KOPT-K1 (cell line): ENCODE results near the gene HHEX.

Source experiments
- H3K27ac ChIP-seq: fragments of 200-600 bp; sonication (generic); 2 replicates; pipeline ENCODE4 v1.5.1; 2016; ENCODE audit warnings: antibody characterized with exemption, mild to moderate bottlenecking, low read depth, low read length; ENCODE audit not compliant: poor library complexity, severe bottlenecking
- H3K36me3 ChIP-seq: fragments of 200-600 bp; sonication (generic); 2 replicates; pipeline ENCODE4 v1.5.1; 2017; ENCODE audit warnings: antibody characterized with exemption, mild to moderate bottlenecking, low read length, moderate library complexity; ENCODE audit not compliant: insufficient read depth
- H3K9me3 ChIP-seq: fragments of 200-600 bp; sonication (generic); 2 replicates; pipeline ENCODE4 v1.5.1; 2017; ENCODE audit warnings: antibody characterized with exemption, low read length, mild to moderate bottlenecking; ENCODE audit not compliant: insufficient read depth, poor library complexity, severe bottlenecking

The HHEX gene

GRCh38 chr10:92702301-92702916 lies 12.7 kb downstream of the HHEX start:
- H3K36me3 ChIP-seq: no peaks in the 10 kb centered on the region
- H3K27ac ChIP-seq: no peak overlapping the region
- H3K9me3 ChIP-seq: no peaks in the 10 kb centered on the region

GRCh38 chr10:92712016-92712889 lies 22.5 kb downstream of the HHEX start:
- no peaks in the 10 kb centered on the region for H3K36me3 ChIP-seq
- H3K27ac ChIP-seq: no peak overlapping the region
- peaks cover 25% of the 10 kb centered on the region for H3K9me3 ChIP-seq

- Histone ChIP-seq H3K36me3 (no peaks in the 10 kb centered on the region), H3K27ac (no peak overlapping the region), H3K9me3 (peaks cover 25% of the 10 kb centered on the region)
Measured at GRCh38 chr10:92714152-92714845, 24.5 kb downstream of the HHEX start.

- Histone ChIP-seq H3K36me3 (no peaks in the 10 kb centered on the region), H3K9me3 (peaks cover 25% of the 10 kb centered on the region), H3K27ac (no peak overlapping the region)
Measured at GRCh38 chr10:92714872-92715271, 25.1 kb downstream of the HHEX start.

DNA sequence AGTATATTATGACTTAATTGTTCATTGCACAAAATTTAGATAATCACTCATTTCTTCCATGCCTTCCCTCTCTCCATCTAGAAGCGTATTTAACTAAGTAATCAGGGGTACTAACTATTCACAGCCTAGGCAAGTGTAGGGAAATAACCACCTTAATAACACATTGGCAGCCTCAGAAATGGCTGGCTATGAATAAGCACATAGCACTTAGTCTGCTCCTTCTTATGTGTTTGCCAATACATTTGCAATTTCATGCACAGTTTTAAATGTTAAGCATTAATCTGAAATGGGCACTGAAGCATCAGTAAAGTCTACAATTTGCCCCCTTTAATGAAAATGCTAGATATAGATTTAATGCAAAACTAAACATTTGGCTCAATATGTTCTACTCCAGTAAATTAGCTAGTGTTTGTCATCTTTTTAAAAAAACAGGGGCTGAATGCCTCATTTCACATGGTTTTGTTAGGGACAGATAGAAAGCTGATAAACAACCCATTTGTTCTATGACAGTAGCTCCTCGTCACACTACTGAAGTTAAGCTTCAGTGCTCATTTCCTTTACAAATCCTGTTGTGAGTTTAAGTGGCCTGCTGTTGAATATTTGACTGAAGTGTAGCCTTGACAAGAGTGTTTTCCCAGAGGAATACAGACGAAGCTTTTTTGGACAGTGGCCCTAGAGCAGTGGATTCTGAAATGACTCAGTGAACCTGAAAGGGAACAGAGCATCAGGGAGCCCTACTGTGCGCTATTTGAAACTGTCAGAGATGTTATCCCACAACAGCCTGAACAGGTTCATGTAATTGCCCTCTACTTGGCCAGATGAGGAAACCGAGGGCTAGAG lies 30.5 kb downstream of the HHEX start:
- peaks cover 7% of the 10 kb centered on the region for H3K9me3 ChIP-seq
- no peak overlapping the region for H3K27ac ChIP-seq
- H3K36me3 ChIP-seq: no peaks in the 10 kb centered on the region

DNA sequence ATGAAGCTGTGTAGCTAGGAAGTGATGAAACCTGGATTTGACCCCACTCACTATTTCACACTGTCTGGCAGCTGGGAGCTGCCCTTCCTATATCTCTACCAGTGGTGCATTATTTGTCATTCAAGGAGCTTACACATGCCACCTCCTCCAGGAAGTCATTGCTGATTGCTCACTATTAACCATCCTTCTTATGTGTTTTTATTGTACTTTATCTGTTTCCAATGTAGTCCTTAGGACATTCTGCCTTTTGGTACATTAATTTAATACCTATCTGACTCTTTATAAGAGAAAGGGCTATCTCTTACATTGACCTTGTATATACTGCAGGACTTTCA lies 31.0 kb downstream of the HHEX start:
- H3K9me3 ChIP-seq: peaks cover 2% of the 10 kb centered on the region
- H3K27ac ChIP-seq: no peak overlapping the region
- H3K36me3 ChIP-seq: no peaks in the 10 kb centered on the region

DNA sequence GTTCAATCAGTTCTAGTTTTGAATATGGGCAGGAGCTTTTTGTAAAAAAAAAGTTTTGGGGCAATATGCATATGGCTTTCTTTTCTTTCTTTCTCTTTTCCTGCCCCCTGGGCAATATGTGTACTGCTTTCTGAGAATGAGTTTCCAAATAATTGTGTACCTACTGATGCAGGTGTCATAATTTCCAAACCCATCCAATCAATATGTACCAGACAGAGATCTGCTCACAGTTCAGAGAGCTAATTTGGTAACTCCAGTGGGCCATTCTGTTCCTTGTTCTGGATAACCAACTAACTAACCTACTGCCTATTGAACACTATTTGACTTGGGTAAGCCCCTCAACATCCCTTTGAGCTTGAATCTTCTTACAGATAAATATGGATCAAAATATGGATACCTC lies 32.6 kb downstream of the HHEX start:
- no peaks in the 10 kb centered on the region for H3K36me3 ChIP-seq
- H3K9me3 ChIP-seq: no peaks in the 10 kb centered on the region
- H3K27ac ChIP-seq: no peak overlapping the region

GRCh38 chr10:92727141-92727540 lies 37.4 kb downstream of the HHEX start:
- Histone ChIP-seq H3K27ac (no peak overlapping the region), H3K9me3 (no peaks in the 10 kb centered on the region), H3K36me3 (no peaks in the 10 kb centered on the region)

- no peaks in the 10 kb centered on the region for H3K9me3 ChIP-seq
- H3K36me3 ChIP-seq: no peaks in the 10 kb centered on the region
- H3K27ac ChIP-seq: no peak overlapping the region
Measured at GRCh38 chr10:92727550-92727949, 37.8 kb downstream of the HHEX start.

- Histone ChIP-seq H3K36me3 (no peaks in the 10 kb centered on the region), H3K9me3 (no peaks in the 10 kb centered on the region), H3K27ac (no peak overlapping the region)
Measured at GRCh38 chr10:92729886-92730285, 40.1 kb downstream of the HHEX start.

- H3K36me3 ChIP-seq: no peaks in the 10 kb centered on the region
- H3K9me3 ChIP-seq: no peaks in the 10 kb centered on the region
- no peak overlapping the region for H3K27ac ChIP-seq
Measured at GRCh38 chr10:92732958-92733357, 43.2 kb downstream of the HHEX start.

DNA sequence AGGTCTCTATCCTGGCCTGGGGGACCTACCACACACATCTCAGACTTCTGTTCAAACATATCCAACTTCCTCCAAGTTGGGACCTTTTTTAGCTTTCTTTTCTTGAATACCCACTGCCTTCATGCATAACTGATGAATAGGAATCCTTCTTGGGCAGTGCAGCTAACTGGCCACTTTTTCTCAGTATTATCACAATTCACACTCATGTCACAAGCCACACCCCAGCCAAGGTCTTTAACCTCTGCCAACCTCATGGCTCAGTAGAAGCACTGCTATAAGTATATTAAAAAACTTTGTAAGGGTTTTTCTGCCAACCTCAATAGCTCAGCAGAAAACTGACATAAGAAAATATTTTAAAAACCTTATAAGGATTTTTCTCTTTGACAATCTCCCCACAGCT lies 44.5 kb downstream of the HHEX start:
- no peaks in the 10 kb centered on the region for H3K36me3 ChIP-seq
- H3K27ac ChIP-seq: no peak overlapping the region
- H3K9me3 ChIP-seq: no peaks in the 10 kb centered on the region

GRCh38 chr10:92735938-92736337 lies 46.2 kb downstream of the HHEX start:
- no peaks in the 10 kb centered on the region for H3K9me3 ChIP-seq
- no peak overlapping the region for H3K27ac ChIP-seq
- no peaks in the 10 kb centered on the region for H3K36me3 ChIP-seq

DNA sequence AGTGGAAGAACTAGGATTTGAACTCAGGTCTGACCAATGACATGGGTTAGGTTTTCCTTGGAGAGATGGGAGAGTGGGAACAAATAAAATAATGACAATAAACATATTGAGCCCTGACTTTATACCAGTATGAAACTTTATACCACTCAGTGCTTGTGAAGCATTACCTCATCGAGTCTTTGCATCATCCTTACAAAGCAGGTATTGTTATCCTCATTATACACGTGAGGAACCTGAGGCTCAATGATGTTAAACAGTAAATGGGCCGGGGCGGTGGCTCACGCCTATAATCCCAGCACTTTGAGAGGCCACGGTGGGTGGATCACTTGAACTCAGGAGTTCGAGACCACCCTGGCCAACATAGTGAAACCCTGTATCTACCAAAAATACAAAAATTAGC lies 47.7 kb downstream of the HHEX start:
- H3K9me3 ChIP-seq: no peaks in the 10 kb centered on the region

DNA sequence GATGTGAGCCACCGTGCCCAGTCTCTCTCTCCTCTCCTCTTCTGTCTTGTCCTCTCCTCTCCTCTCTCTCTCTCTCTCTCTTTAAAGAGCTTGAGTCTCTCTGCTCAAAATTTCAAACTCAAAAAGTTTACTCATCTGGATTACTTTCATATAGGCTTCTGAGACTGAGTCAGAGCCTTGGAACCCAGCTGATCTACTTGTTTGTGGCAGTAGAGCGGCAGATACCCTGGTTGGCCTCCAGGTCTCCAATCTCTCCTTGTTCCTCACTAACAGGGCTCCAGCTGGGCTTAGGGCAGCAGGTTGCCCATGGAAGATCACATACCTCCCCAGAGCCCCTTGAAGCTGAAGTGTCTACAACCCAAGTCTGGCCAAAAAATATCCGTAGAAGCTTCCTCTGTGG lies 51.0 kb downstream of the HHEX start:
- no peak overlapping the region for H3K27ac ChIP-seq
- no peaks in the 10 kb centered on the region for H3K36me3 ChIP-seq
- no peaks in the 10 kb centered on the region for H3K9me3 ChIP-seq

More for the DNA sequence above, 47.7 kb downstream of the HHEX start:
- Histone ChIP-seq H3K36me3 (no peaks in the 10 kb centered on the region), H3K27ac (no peak overlapping the region)
